Measurements from ENCODE around the gene SLC30A3. TPM values are rescaled to one million over a fixed set of nuclear protein-coding genes. Genes with fewer than 3 reads are reported as not detected.

SLC30A3 gene
- total RNA-seq, 1 experiment from 2014 or later: 0.19 TPM

DNA sequence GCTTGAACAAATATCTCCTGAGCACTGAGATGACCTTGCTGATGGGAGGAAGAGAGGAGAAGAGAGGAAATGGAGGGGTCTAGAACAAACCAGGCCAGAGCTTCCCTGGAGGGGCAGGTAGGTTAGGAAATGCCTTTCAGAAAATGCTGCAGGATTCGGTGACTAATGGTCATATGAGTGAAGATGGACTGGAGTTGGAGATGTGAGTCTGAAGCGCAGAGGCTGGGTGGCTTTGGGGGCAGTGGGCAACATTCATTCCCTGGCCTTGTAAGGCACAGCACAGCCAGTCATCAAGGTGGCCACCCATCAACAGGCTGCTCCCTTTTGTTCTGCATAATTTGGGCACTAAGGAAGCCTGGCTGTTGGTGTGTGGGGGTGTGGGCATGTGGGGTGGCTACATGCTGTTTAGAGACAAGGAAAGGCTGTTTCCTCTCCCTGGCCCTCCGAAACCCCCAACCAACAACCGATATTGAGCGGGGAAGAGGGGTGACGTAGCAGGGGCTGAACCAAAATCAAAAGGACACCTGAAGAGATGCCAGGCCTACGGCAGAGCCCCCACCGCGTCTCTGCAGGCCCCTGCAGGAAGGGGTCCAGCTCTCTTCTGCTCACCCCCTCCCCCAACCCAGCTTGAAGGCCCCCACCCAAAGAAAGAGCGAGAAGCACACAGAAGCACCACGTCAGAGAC, 1.5 kb downstream of the SLC30A3 start:
- no peak overlapping the region for H3K4me3 ChIP-seq (ENCODE audit: low read length)
- no peak overlapping the region for H3K9ac ChIP-seq (ENCODE audit: low read length)
- H4K20me1 ChIP-seq (ENCODE audit: insufficient read depth, low read depth, low read length): peaks cover 5% of the 10 kb centered on the region; the same call in 1 of the 2 replicates
- H2AFZ ChIP-seq (ENCODE audit: low read length): no peak overlapping the region
- H3K27me3 ChIP-seq (ENCODE audit: low read length): 0 out of 2 replicates have a peak, but pooled peaks cover 2% of the 10 kb centered on the region
- H3K9me2 ChIP-seq (replicated peaks; ENCODE audit: insufficient read depth, low read length): no peaks in the 10 kb centered on the region
- DNase-seq: no peak
- no peak overlapping the region for H3K27ac ChIP-seq (ENCODE audit: low read length)
- no peak overlapping the region for H3K4me2 ChIP-seq (ENCODE audit: low read depth, low read length, poor library complexity, severe bottlenecking)
- H3K79me2 ChIP-seq (ENCODE audit: low read length): no peaks in the 10 kb centered on the region
- H3K4me1 ChIP-seq (ENCODE audit: low read length): peaks cover 19% of the 10 kb centered on the region
- no peaks in the 10 kb centered on the region for H3K36me3 ChIP-seq (ENCODE audit: insufficient read depth, low read length)
- no peaks in the 10 kb centered on the region for H3K9me3 ChIP-seq (ENCODE audit: low read length)

DNA sequence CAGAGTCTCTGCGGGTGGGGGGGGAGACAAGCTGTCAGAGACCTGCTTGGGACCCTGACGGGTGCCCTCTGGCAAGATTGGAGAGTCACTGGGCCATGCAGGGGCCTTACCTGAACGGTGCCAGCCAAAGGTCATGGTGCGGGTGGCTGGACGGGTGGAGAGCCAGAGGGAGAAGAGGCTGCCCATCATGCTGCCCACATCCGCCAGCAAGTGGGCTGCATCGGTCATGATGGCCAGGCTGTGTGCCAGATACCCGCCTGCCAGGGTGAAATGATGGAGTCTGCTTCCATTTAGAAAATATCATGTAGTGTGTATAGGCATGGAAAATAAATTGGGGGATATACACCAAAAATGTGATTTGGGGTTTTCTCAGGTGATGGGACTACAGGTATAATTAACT, 4.8 kb downstream of the SLC30A3 start:
- Histone ChIP-seq H3K4me1 (ENCODE audit: low read length) (peaks cover 9% of the 10 kb centered on the region), H3K36me3 (ENCODE audit: insufficient read depth, low read length) (no peaks in the 10 kb centered on the region), H3K27me3 (ENCODE audit: low read length) (no peaks in the 10 kb centered on the region)

GRCh38 chr2:27256855-27257454, 5.9 kb downstream of the SLC30A3 start:
- Histone ChIP-seq H2AFZ (ENCODE audit: low read length) (no peak overlapping the region), H3K9me3 (ENCODE audit: low read length) (no peaks in the 10 kb centered on the region), H3K79me2 (ENCODE audit: low read length) (no peaks in the 10 kb centered on the region), H3K4me1 (ENCODE audit: low read length) (peaks cover 1% of the 10 kb centered on the region), H3K27ac (ENCODE audit: low read length) (no peak overlapping the region), H3K36me3 (ENCODE audit: insufficient read depth, low read length) (no peaks in the 10 kb centered on the region), H3K9ac (ENCODE audit: low read length) (no peak overlapping the region), H4K20me1 (ENCODE audit: insufficient read depth, low read depth, low read length) (no peaks in the 10 kb centered on the region), H3K27me3 (ENCODE audit: low read length) (no peaks in the 10 kb centered on the region), H3K4me3 (ENCODE audit: low read length) (no peak overlapping the region), H3K4me2 (ENCODE audit: low read depth, low read length, poor library complexity, severe bottlenecking) (no peak overlapping the region), H3K9me2 (replicated peaks; ENCODE audit: insufficient read depth, low read length) (no peaks in the 10 kb centered on the region)
- DNase-seq: no peak

More for the DNA sequence above, 4.8 kb downstream of the SLC30A3 start:
- Histone ChIP-seq H3K9me2 (replicated peaks; ENCODE audit: insufficient read depth, low read length) (no peaks in the 10 kb centered on the region), H3K79me2 (ENCODE audit: low read length) (no peaks in the 10 kb centered on the region), H3K9me3 (ENCODE audit: low read length) (no peaks in the 10 kb centered on the region), H2AFZ (ENCODE audit: low read length) (no peak overlapping the region), H4K20me1 (ENCODE audit: insufficient read depth, low read depth, low read length) (no peaks in the 10 kb centered on the region), H3K4me3 (ENCODE audit: low read length) (no peak overlapping the region), H3K27ac (ENCODE audit: low read length) (no peak overlapping the region), H3K4me2 (ENCODE audit: low read depth, low read length, poor library complexity, severe bottlenecking) (no peak overlapping the region), H3K9ac (ENCODE audit: low read length) (no peak overlapping the region)
- no peak for DNase-seq

- Histone ChIP-seq H3K9me2 (replicated peaks; ENCODE audit: insufficient read depth, low read length) (no peaks in the 10 kb centered on the region), H4K20me1 (ENCODE audit: insufficient read depth, low read depth, low read length) (no peaks in the 10 kb centered on the region), H3K9me3 (ENCODE audit: low read length) (no peaks in the 10 kb centered on the region), H3K4me2 (ENCODE audit: low read depth, low read length, poor library complexity, severe bottlenecking) (no peak overlapping the region), H3K4me3 (ENCODE audit: low read length) (no peak overlapping the region), H3K27ac (ENCODE audit: low read length) (no peak overlapping the region), H3K9ac (ENCODE audit: low read length) (no peak overlapping the region), H2AFZ (ENCODE audit: low read length) (no peak overlapping the region), H3K27me3 (ENCODE audit: low read length) (no peaks in the 10 kb centered on the region), H3K79me2 (ENCODE audit: low read length) (no peaks in the 10 kb centered on the region), H3K4me1 (ENCODE audit: low read length) (peaks cover 14% of the 10 kb centered on the region), H3K36me3 (ENCODE audit: insufficient read depth, low read length) (no peaks in the 10 kb centered on the region)
- DNase-seq: no peak
Measured at GRCh38 chr2:27255660-27256059, 7.2 kb downstream of the SLC30A3 start.

DNA sequence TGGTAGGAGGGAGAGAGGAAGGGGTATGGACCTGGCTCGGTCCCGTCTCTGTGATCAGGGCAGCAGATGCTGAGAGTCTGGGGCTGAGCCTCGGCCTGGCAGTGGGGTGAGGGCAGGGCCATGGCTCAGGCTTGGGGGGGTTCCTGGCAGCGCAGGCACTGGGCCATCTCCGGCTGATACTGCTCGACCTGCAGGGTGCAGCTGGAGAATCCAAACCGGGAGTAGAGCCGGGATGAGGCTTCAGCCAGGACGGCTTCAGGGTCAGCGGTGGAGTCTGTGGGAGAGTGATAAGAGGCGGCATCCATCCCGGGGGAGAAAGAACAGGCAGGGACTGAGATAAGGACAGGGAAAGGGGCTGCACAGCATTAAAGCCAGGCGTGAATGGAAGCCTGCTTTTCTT, 7.7 kb downstream of the SLC30A3 start:
- no peak overlapping the region for H3K9ac ChIP-seq (ENCODE audit: low read length)
- no peaks in the 10 kb centered on the region for H3K27me3 ChIP-seq (ENCODE audit: low read length)
- H2AFZ ChIP-seq (ENCODE audit: low read length): no peak overlapping the region
- H3K4me3 ChIP-seq (ENCODE audit: low read length): no peak overlapping the region
- H3K4me2 ChIP-seq (ENCODE audit: low read depth, low read length, poor library complexity, severe bottlenecking): no peak overlapping the region
- peaks cover 19% of the 10 kb centered on the region for H3K4me1 ChIP-seq (ENCODE audit: low read length)
- no peaks in the 10 kb centered on the region for H3K79me2 ChIP-seq (ENCODE audit: low read length)
- no peak overlapping the region for H3K27ac ChIP-seq (ENCODE audit: low read length)
- H3K36me3 ChIP-seq (ENCODE audit: insufficient read depth, low read length): no peaks in the 10 kb centered on the region
- H3K9me2 ChIP-seq (replicated peaks; ENCODE audit: insufficient read depth, low read length): no peaks in the 10 kb centered on the region
- no peaks in the 10 kb centered on the region for H3K9me3 ChIP-seq (ENCODE audit: low read length)
- H4K20me1 ChIP-seq (ENCODE audit: insufficient read depth, low read depth, low read length): no peaks in the 10 kb centered on the region
- DNase-seq: no peak

GRCh38 chr2:27251766-27252165, 11.1 kb downstream of the SLC30A3 start:
- H3K27me3 ChIP-seq (ENCODE audit: low read length): no peaks in the 10 kb centered on the region
- no peak overlapping the region for H3K4me3 ChIP-seq (ENCODE audit: low read length)
- no peak overlapping the region for H3K27ac ChIP-seq (ENCODE audit: low read length)
- H3K36me3 ChIP-seq (ENCODE audit: insufficient read depth, low read length): no peaks in the 10 kb centered on the region
- H3K79me2 ChIP-seq (ENCODE audit: low read length): no peaks in the 10 kb centered on the region
- no peaks in the 10 kb centered on the region for H4K20me1 ChIP-seq (ENCODE audit: insufficient read depth, low read depth, low read length)
- H2AFZ ChIP-seq (ENCODE audit: low read length): no peak overlapping the region
- H3K4me2 ChIP-seq (ENCODE audit: low read depth, low read length, poor library complexity, severe bottlenecking): peak overlapping the region; percentile 23
- DNase-seq: no peak
- peaks cover 19% of the 10 kb centered on the region for H3K4me1 ChIP-seq (ENCODE audit: low read length)
- no peaks in the 10 kb centered on the region for H3K9me3 ChIP-seq (ENCODE audit: low read length)
- no peaks in the 10 kb centered on the region for H3K9me2 ChIP-seq (replicated peaks; ENCODE audit: insufficient read depth, low read length)
- no peak overlapping the region; the same call in 1 of the 2 replicates for H3K9ac ChIP-seq (ENCODE audit: low read length)

DNA sequence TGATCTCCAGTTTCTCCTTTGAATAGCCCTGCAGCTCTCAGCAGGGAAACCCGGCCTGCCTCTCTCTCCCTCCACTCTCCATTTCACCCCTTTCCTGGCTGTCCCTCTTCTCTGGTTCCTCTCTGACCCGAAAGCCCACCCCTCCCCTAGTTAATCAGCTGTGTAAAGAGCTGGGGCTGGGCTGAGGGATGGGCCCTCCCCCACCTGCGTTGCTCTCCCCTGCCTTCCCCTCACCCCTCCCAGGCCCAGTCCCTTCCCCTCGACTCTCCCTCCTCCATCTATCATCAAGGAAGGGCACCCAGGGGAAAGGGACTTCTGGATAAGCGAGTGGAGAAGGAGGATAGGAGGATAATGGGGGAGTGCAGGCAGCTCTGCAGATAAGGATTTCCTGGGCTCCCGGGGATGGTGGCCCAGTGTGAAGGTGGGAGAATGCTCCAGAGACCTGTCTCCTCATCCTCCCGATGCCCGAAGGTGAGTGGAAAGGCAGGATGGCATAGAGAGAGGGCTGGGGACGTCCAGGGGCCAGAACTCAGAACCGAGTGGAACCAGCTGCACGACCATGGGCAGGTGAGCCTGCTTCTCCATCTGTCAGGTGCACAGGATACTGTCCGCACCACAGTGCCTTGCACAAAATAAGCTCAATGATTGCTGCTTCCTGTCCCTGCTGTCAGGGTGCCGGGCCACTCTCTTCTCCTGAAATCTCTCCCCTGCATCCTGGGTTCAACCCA, 12.0 kb downstream of the SLC30A3 start:
- Histone ChIP-seq H4K20me1 (ENCODE audit: insufficient read depth, low read depth, low read length) (no peaks in the 10 kb centered on the region), H3K27me3 (ENCODE audit: low read length) (no peaks in the 10 kb centered on the region), H3K9me2 (replicated peaks; ENCODE audit: insufficient read depth, low read length) (no peaks in the 10 kb centered on the region), H3K4me1 (ENCODE audit: low read length) (peaks cover 19% of the 10 kb centered on the region), H3K36me3 (ENCODE audit: insufficient read depth, low read length) (no peaks in the 10 kb centered on the region), H3K4me2 (ENCODE audit: low read depth, low read length, poor library complexity, severe bottlenecking) (no peak overlapping the region), H3K79me2 (ENCODE audit: low read length) (no peaks in the 10 kb centered on the region), H3K4me3 (ENCODE audit: low read length) (no peak overlapping the region), H3K27ac (ENCODE audit: low read length) (no peak overlapping the region), H2AFZ (ENCODE audit: low read length) (no peak overlapping the region), H3K9me3 (ENCODE audit: low read length) (no peaks in the 10 kb centered on the region), H3K9ac (ENCODE audit: low read length) (no peak overlapping the region)
- DNase-seq: no peak

GRCh38 chr2:27249891-27250651, 12.8 kb downstream of the SLC30A3 start:
- Histone ChIP-seq H3K79me2 (ENCODE audit: low read length) (no peaks in the 10 kb centered on the region), H3K9me2 (replicated peaks; ENCODE audit: insufficient read depth, low read length) (no peaks in the 10 kb centered on the region), H3K4me2 (ENCODE audit: low read depth, low read length, poor library complexity, severe bottlenecking) (no peak overlapping the region), H3K4me3 (ENCODE audit: low read length) (no peak overlapping the region), H3K27me3 (ENCODE audit: low read length) (no peaks in the 10 kb centered on the region), H3K9ac (ENCODE audit: low read length) (no peak overlapping the region), H2AFZ (ENCODE audit: low read length) (peak overlapping the region; percentile 12; the same call in 1 of the 2 replicates), H4K20me1 (ENCODE audit: insufficient read depth, low read depth, low read length) (no peaks in the 10 kb centered on the region), H3K9me3 (ENCODE audit: low read length) (no peaks in the 10 kb centered on the region), H3K27ac (ENCODE audit: low read length) (no peak overlapping the region), H3K4me1 (ENCODE audit: low read length) (peaks cover 19% of the 10 kb centered on the region), H3K36me3 (ENCODE audit: insufficient read depth, low read length) (no peaks in the 10 kb centered on the region)
- peak; percentile 90 for DNase-seq

Data from Karpas-422 (cell line).